NCI-H446 (cell line): Measurements from ENCODE around the gene CPA5.
A peak's percentile ranks its signal among the peaks of the same experiment; 100 is the strongest.
"Not testable (repeated sequence)": the region's sequence is repeated elsewhere in the genome, so short reads cannot be mapped to it uniquely, and the experiment has no call there.

Source experiments
- DNase-seq, 2 experiments: peaks; one replicate each; lab custom pipeline; 2025; lab: John Stamatoyannopoulos, UW

CPA5 gene

GRCh38 chr7:130359276-130359857 lies 14.8 kb downstream of the CPA5 start:
- no peak for DNase-seq

- no peak for DNase-seq
Observed at GRCh38 chr7:130360518-130360917, 15.9 kb downstream of the CPA5 start.

GRCh38 chr7:130361681-130362080 lies 17.1 kb downstream of the CPA5 start:
- no peak for DNase-seq

- no peak for DNase-seq
Observed at GRCh38 chr7:130362251-130362816, 17.7 kb downstream of the CPA5 start.

GRCh38 chr7:130363026-130363847 lies 18.6 kb downstream of the CPA5 start:
- DNase-seq = peak in 1 of 2 experiments; percentile 1

- DNase-seq = no peak
Observed at GRCh38 chr7:130364451-130364850, 19.8 kb downstream of the CPA5 start.

GRCh38 chr7:130365088-130365487 lies 20.5 kb downstream of the CPA5 start:
- no peak for DNase-seq

GRCh38 chr7:130365511-130366441 lies 21.2 kb downstream of the CPA5 start:
- peak; percentile 76 to 89 for DNase-seq

GRCh38 chr7:130366564-130366963 lies 21.9 kb downstream of the CPA5 start:
- DNase-seq = no peak

GRCh38 chr7:130367088-130367755 lies 22.6 kb downstream of the CPA5 start:
- no peak for DNase-seq

GRCh38 chr7:130367836-130368746 lies 23.5 kb downstream of the CPA5 start:
- DNase-seq = peak in 1 of 2 experiments; percentile 25

GRCh38 chr7:130369110-130369711 lies 24.6 kb downstream of the CPA5 start:
- DNase-seq = no peak

- DNase-seq = no peak
Observed at GRCh38 chr7:130369831-130370550, 25.4 kb downstream of the CPA5 start.

- DNase-seq = peak in 1 of 2 experiments; percentile 80
Observed at GRCh38 chr7:130371046-130371445, 26.4 kb downstream of the CPA5 start.

- DNase-seq = no peak
Observed at GRCh38 chr7:130372402-130373165, 28.0 kb downstream of the CPA5 start.

- DNase-seq = no peak
Observed at GRCh38 chr7:130374507-130374906, 29.9 kb downstream of the CPA5 start.

GRCh38 chr7:130376461-130376860 lies 31.8 kb downstream of the CPA5 start:
- not testable (repeated sequence) for DNase-seq

GRCh38 chr7:130377178-130377577 lies 32.6 kb downstream of the CPA5 start:
- no peak for DNase-seq

- no peak for DNase-seq
Observed at GRCh38 chr7:130379019-130379418, 34.4 kb downstream of the CPA5 start.
